Keratinocyte (primary cell): ENCODE measurements around the gene ADAMTS9. TPM values are rescaled to one million over a fixed set of nuclear protein-coding genes. Genes with fewer than 3 reads are reported as not detected.

Source experiments
- DNase-seq: peaks from one replicate; pipeline ENCODE4 v3.0.0-alpha.2; 2011; ENCODE audit warnings: low read depth, missing footprints, low spot score
- FAIRE-seq: peaks from 2 replicates; lab custom pipeline; 2011; peaks lifted over from hg19 to GRCh38; lab: Jason Lieb, UNC
- H2AFZ ChIP-seq: 2 replicates; pipeline ENCODE4 v1.6.0; 2012; ENCODE audit warnings: low read length, control low read depth, inconsistent platforms; ENCODE audit not compliant: control insufficient read depth
- H3K27ac ChIP-seq: 2 replicates; pipeline ENCODE4 v1.5.1; 2011; ENCODE audit warnings: low read length; ENCODE audit not compliant: control insufficient read depth, insufficient read depth
- H3K27me3 ChIP-seq: 3 replicates; pipeline ENCODE4 v1.6.0; 2011; ENCODE audit warnings: low read length; ENCODE audit not compliant: control insufficient read depth, insufficient read depth; ENCODE audit errors: extremely low read depth
- H3K36me3 ChIP-seq, 2 experiments: 2 replicates in 1 of 2; 3 replicates in 1 of 2; pipeline ENCODE4 v1.5.1; 2011; ENCODE audit warnings: low read length in 2 of 2, mild to moderate bottlenecking in 1 of 2; ENCODE audit not compliant: control insufficient read depth in 2 of 2, insufficient read depth in 2 of 2; ENCODE audit errors: extremely low read depth in 1 of 2
- H3K4me1 ChIP-seq: 3 replicates; pipeline ENCODE4 v1.5.1; 2011; ENCODE audit warnings: low read length; ENCODE audit not compliant: control insufficient read depth, insufficient read depth; ENCODE audit errors: extremely low read depth
- H3K4me2 ChIP-seq: 3 replicates; pipeline ENCODE4 v1.6.0; 2011; ENCODE audit warnings: low read depth, low read length; ENCODE audit not compliant: control insufficient read depth, insufficient read depth; ENCODE audit errors: extremely low read depth
- H3K4me3 ChIP-seq, 3 experiments: fragments of 200-600 bp in 1 of 3; sonication (generic) in 1 of 3; 2 replicates in 2 of 3; 3 replicates in 1 of 3; pipeline ENCODE4 v1.5.1; 2011 to 2016; ENCODE audit warnings: low read length in 3 of 3, mild to moderate bottlenecking in 3 of 3, control low read depth in 2 of 3, inconsistent platforms in 1 of 3, low read depth in 1 of 3, mixed read lengths in 1 of 3, mixed run types in 1 of 3, moderate library complexity in 1 of 3; ENCODE audit not compliant: control insufficient read depth in 2 of 3, insufficient read depth in 2 of 3; ENCODE audit errors: extremely low read depth in 1 of 3
- H3K79me2 ChIP-seq: 2 replicates; pipeline ENCODE4 v1.6.0; 2012; ENCODE audit warnings: low read length; ENCODE audit not compliant: control insufficient read depth, insufficient read depth
- H3K9ac ChIP-seq: 3 replicates; pipeline ENCODE4 v1.6.0; 2011; ENCODE audit warnings: low read length; ENCODE audit not compliant: control insufficient read depth, insufficient read depth; ENCODE audit errors: extremely low read depth
- H3K9me1 ChIP-seq: 3 replicates; pipeline ENCODE4 v1.6.0; 2011; ENCODE audit warnings: low read length; ENCODE audit not compliant: control insufficient read depth, insufficient read depth; ENCODE audit errors: extremely low read depth
- H3K9me3 ChIP-seq: 2 replicates; pipeline ENCODE4 v1.5.1; 2012; ENCODE audit warnings: low read depth, low read length; ENCODE audit not compliant: control insufficient read depth
- H4K20me1 ChIP-seq: 3 replicates; pipeline ENCODE4 v1.6.0; 2011; ENCODE audit warnings: low read length; ENCODE audit not compliant: control insufficient read depth, insufficient read depth; ENCODE audit errors: extremely low read depth
- CTCF ChIP-seq, 3 experiments: IDR thresholded peaks in 1 of 3; conservative IDR thresholded peaks in 1 of 3; optimal IDR thresholded peaks in 1 of 3; 2 replicates in 2 of 3; 3 replicates in 1 of 3; pipeline versions ENCODE3 to v1.5.1; 2011; ENCODE audit warnings: low read length in 3 of 3, mild to moderate bottlenecking in 3 of 3, moderate library complexity in 2 of 3, control low read depth in 1 of 3, inconsistent platforms in 1 of 3; ENCODE audit not compliant: insufficient read depth in 2 of 3; ENCODE audit errors: extremely low read depth in 1 of 3
- EZH2 ChIP-seq: IDR thresholded peaks from one replicate; pipeline ENCODE4 v1.6.1; 2012; ENCODE audit warnings: inconsistent platforms, mild to moderate bottlenecking, low read length, moderate library complexity
- dilution Hi-C: fragments of 300-500 bp; cut with MboI; formaldehyde crosslinking; loops from one replicate; pipeline ENCODE4 v1.7.0; 2020; ENCODE audit warnings: low sequenced_read_pairs; ENCODE audit not compliant: extremely low pct_ligation_motif_present
- polyA plus RNA-seq, 5 experiments: library from polyadenylated mRNA; depleted of rRNA in 3 of 5; stranded (reverse) in 3 of 5; stranded (forward) in 1 of 5; unstranded in 1 of 5; fragments of >200 nt; gene quantifications; 1 replicate in 1 of 5; 2 replicates in 3 of 5; 3 replicates in 1 of 5; pipeline versions ENCODE4 v1.2.1 to v1.2.3, GENCODE V29; 2011 to 2012; ENCODE audit warnings: missing spikeins in 2 of 5, low read depth in 1 of 5, low replicate concordance in 1 of 5

Gene ADAMTS9
- polyA plus RNA-seq, 1 donor (not counting 4 experiments of a cell fraction or from before 2014, with no cell fraction given), result 0.43 TPM

DNA sequence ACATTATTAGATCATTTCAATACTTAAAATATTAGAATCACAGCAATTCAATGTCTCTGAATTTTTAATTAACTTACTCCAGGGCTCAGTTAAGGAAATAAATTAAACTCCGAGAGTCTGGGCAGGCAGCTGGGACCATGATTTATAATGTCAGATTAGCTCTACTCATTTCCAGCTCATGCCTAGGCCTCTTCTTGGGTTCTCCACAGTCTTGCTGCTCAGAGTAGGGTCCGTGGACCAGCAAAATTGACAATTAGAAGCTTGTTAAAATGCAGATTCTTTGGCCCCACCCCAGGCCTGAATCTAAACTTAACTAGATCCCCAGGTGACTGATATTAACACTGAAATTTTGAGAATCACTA is 28.2 kb downstream of the ADAMTS9 start:
- no peaks in the 10 kb centered on the region for H3K9me1 ChIP-seq
- TF ChIP-seq CTCF (optimal IDR thresholded peaks at IDR 0.05 in 1 of 3, IDR thresholded peaks at IDR 0.05 in 1 of 3, conservative IDR thresholded peaks at IDR 0.05 in 1 of 3; ENCODE audit: extremely low read depth in 1 of 3, insufficient read depth in 2 of 3, low read length in 3 of 3) (no peak), EZH2 (no peak)
- no peak for DNase-seq
- H3K9ac ChIP-seq, result no peak overlapping the region
- no peaks in the 10 kb centered on the region for H3K9me3 ChIP-seq
- H3K79me2 ChIP-seq, result no peaks in the 10 kb centered on the region
- no peak overlapping the region for H3K27ac ChIP-seq
- H4K20me1 ChIP-seq, result no peaks in the 10 kb centered on the region
- no peak overlapping the region for H3K4me2 ChIP-seq
- no peaks in the 10 kb centered on the region for H3K27me3 ChIP-seq
- H2AFZ ChIP-seq, result no peak overlapping the region
- FAIRE-seq, result no peak
- no peaks in the 10 kb centered on the region for H3K4me1 ChIP-seq
- dilution Hi-C loops, result no loop called here
- no peaks in the 10 kb centered on the region for H3K36me3 ChIP-seq
- H3K4me3 ChIP-seq, result no peak overlapping the region

GRCh38 chr3:64658001-64658400 is 29.8 kb downstream of the ADAMTS9 start:
- FAIRE-seq (no peak), DNase-seq (no peak)
- Histone ChIP-seq H3K9me1 (no peaks in the 10 kb centered on the region), H3K27me3 (no peaks in the 10 kb centered on the region), H4K20me1 (no peaks in the 10 kb centered on the region), H3K4me3 (no peak overlapping the region), H3K27ac (no peak overlapping the region), H3K36me3 (no peaks in the 10 kb centered on the region), H3K79me2 (no peaks in the 10 kb centered on the region), H3K4me1 (no peaks in the 10 kb centered on the region), H3K9ac (no peak overlapping the region), H3K4me2 (no peak overlapping the region), H2AFZ (no peak overlapping the region), H3K9me3 (no peaks in the 10 kb centered on the region)
- dilution Hi-C loops, result no loop called here
- TF ChIP-seq CTCF (optimal IDR thresholded peaks at IDR 0.05 in 1 of 3, IDR thresholded peaks at IDR 0.05 in 1 of 3, conservative IDR thresholded peaks at IDR 0.05 in 1 of 3; ENCODE audit: extremely low read depth in 1 of 3, insufficient read depth in 2 of 3, low read length in 3 of 3) (no peak), EZH2 (no peak)
